ENCODE measurements around the gene AUTS2.
"Not testable (repeated sequence)": the region's sequence is repeated elsewhere in the genome, so short reads cannot be mapped to it uniquely, and the experiment has no call there.

The AUTS2 gene

GRCh38 chr7:70355198-70356020 lies 757.1 kb downstream of the AUTS2 start:
- no peaks in the 10 kb centered on the region for H3K9me3 ChIP-seq (ENCODE audit: control insufficient read depth, insufficient read depth, low read length)
- H3K4me3 ChIP-seq (ENCODE audit: low read length) = no peak overlapping the region
- no CpG with 5 or more reads among the region's 10 CpGs for WGBS (ENCODE audit: insufficient coverage, insufficient read length)
- no peak overlapping the region for H3K27ac ChIP-seq (ENCODE audit: low read length)
- DNase-seq (ENCODE audit: low read depth, low spot score) = no peak
- H3K4me1 ChIP-seq (ENCODE audit: control insufficient read depth, insufficient read depth, low read length) = no peaks in the 10 kb centered on the region; the same call in 1 of the 2 replicates
- H3K27me3 ChIP-seq (ENCODE audit: control insufficient read depth, insufficient read depth, low read length) = no peaks in the 10 kb centered on the region
- no peaks in the 10 kb centered on the region for H3K36me3 ChIP-seq (ENCODE audit: control insufficient read depth, insufficient read depth, low read length)

- Histone ChIP-seq H3K27ac (ENCODE audit: low read length) (no peak overlapping the region), H3K4me3 (ENCODE audit: low read length) (no peak overlapping the region), H3K4me1 (ENCODE audit: control insufficient read depth, insufficient read depth, low read length) (no peaks in the 10 kb centered on the region; the same call in 1 of the 2 replicates), H3K36me3 (ENCODE audit: control insufficient read depth, insufficient read depth, low read length) (no peaks in the 10 kb centered on the region), H3K27me3 (ENCODE audit: control insufficient read depth, insufficient read depth, low read length) (no peaks in the 10 kb centered on the region), H3K9me3 (ENCODE audit: control insufficient read depth, insufficient read depth, low read length) (no peaks in the 10 kb centered on the region)
- DNase-seq (ENCODE audit: low read depth, low spot score) = no peak
- WGBS (ENCODE audit: insufficient coverage, insufficient read length) = no CpG with 5 or more reads among the region's 1 CpG
Measured at GRCh38 chr7:70356085-70356786, 758.0 kb downstream of the AUTS2 start.

- Histone ChIP-seq H3K27me3 (ENCODE audit: control insufficient read depth, insufficient read depth, low read length) (no peaks in the 10 kb centered on the region), H3K4me1 (ENCODE audit: control insufficient read depth, insufficient read depth, low read length) (no peaks in the 10 kb centered on the region; the same call in 1 of the 2 replicates), H3K4me3 (ENCODE audit: low read length) (no peak overlapping the region), H3K27ac (ENCODE audit: low read length) (no peak overlapping the region), H3K9me3 (ENCODE audit: control insufficient read depth, insufficient read depth, low read length) (no peaks in the 10 kb centered on the region), H3K36me3 (ENCODE audit: control insufficient read depth, insufficient read depth, low read length) (no peaks in the 10 kb centered on the region)
- no peak for DNase-seq (ENCODE audit: low read depth, low spot score)
- no CpG with 5 or more reads among the region's 5 CpGs for WGBS (ENCODE audit: insufficient coverage, insufficient read length)
Measured at GRCh38 chr7:70356787-70357328, 758.6 kb downstream of the AUTS2 start.

DNA sequence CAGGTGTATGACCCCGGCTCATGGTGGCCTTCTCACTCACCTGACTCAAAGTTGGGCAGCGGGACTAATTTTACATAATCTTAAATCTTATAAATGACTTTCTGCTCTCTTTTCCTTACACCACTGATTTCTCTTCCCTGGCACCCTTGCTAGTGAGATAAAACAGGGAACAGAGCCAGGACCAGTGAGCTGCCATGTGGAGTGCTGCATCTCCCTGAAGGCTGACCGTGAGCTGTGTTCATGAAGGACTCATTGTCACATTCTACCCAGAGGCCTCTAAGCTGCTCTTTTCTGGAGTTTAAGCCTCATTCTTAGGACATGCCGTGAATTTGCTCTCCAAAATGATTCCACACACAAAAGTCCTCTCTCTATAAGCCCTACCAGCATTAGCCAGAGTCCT lies 762.3 kb downstream of the AUTS2 start:
- Histone ChIP-seq H3K36me3 (ENCODE audit: control insufficient read depth, insufficient read depth, low read length) (no peaks in the 10 kb centered on the region), H3K9me3 (ENCODE audit: control insufficient read depth, insufficient read depth, low read length) (no peaks in the 10 kb centered on the region), H3K4me1 (ENCODE audit: control insufficient read depth, insufficient read depth, low read length) (no peaks in the 10 kb centered on the region), H3K4me3 (ENCODE audit: low read length) (no peak overlapping the region), H3K27me3 (ENCODE audit: control insufficient read depth, insufficient read depth, low read length) (no peaks in the 10 kb centered on the region), H3K27ac (ENCODE audit: low read length) (no peak overlapping the region)
- no peak for DNase-seq (ENCODE audit: low read depth, low spot score)
- no CpG with 5 or more reads among the region's 4 CpGs for WGBS (ENCODE audit: insufficient coverage, insufficient read length)

DNA sequence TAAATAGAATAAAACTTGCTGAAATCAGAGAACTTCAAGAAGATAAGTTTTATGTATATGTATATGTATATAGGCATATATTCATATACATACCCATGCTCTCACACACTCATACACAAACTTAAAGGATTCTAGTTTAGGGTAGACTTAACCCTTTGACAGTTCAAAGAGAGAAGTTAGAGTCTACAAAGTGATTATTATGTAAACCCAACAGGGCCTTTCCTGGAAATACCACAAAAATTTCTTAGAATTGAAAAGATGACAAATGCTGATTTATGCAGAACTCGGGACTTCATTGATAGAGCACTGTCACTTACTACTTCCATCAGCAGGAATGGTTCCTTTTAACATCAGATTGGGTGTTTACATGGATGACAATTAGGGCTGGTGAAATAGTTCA lies 763.5 kb downstream of the AUTS2 start:
- no CpG with 5 or more reads among the region's 1 CpG for WGBS (ENCODE audit: insufficient coverage, insufficient read length)
- Histone ChIP-seq H3K27ac (ENCODE audit: low read length) (no peak overlapping the region), H3K36me3 (ENCODE audit: control insufficient read depth, insufficient read depth, low read length) (no peaks in the 10 kb centered on the region), H3K27me3 (ENCODE audit: control insufficient read depth, insufficient read depth, low read length) (no peaks in the 10 kb centered on the region), H3K4me3 (ENCODE audit: low read length) (no peak overlapping the region), H3K9me3 (ENCODE audit: control insufficient read depth, insufficient read depth, low read length) (no peaks in the 10 kb centered on the region), H3K4me1 (ENCODE audit: control insufficient read depth, insufficient read depth, low read length) (no peaks in the 10 kb centered on the region)
- no peak for DNase-seq (ENCODE audit: low read depth, low spot score)

DNA sequence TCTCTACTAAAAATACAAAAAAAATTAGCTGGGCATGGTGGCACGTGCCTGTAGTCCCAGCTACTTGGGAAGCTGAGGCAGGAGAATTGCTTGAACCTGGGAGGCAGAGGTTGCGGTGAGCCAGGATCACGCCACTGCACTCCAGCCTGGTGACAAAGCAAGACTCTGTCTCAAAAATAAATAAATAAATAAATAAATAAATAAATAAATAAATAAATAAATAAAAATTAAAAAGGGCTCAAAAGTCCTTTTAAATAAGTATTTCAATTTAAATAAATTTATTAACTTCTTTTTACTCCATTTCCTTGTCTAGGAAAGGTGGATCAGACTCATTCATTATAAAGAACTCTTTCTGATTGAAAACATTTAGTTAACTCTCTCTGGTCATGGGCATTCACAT lies 766.1 kb downstream of the AUTS2 start:
- not testable (repeated sequence) for H3K27ac ChIP-seq (ENCODE audit: low read length); DNase-seq (ENCODE audit: low read depth, low spot score); H3K36me3 ChIP-seq (ENCODE audit: control insufficient read depth, insufficient read depth, low read length); H3K27me3 ChIP-seq (ENCODE audit: control insufficient read depth, insufficient read depth, low read length); H3K4me1 ChIP-seq (ENCODE audit: control insufficient read depth, insufficient read depth, low read length); H3K9me3 ChIP-seq (ENCODE audit: control insufficient read depth, insufficient read depth, low read length); H3K4me3 ChIP-seq (ENCODE audit: low read length)
- WGBS (ENCODE audit: insufficient coverage, insufficient read length) = no CpG with 5 or more reads among the region's 3 CpGs

- H3K4me1 ChIP-seq (ENCODE audit: control insufficient read depth, insufficient read depth, low read length) = no peaks in the 10 kb centered on the region
- DNase-seq (ENCODE audit: low read depth, low spot score) = no peak
- no CpG with 5 or more reads among the region's 1 CpG for WGBS (ENCODE audit: insufficient coverage, insufficient read length)
- no peak overlapping the region for H3K4me3 ChIP-seq (ENCODE audit: low read length)
- H3K36me3 ChIP-seq (ENCODE audit: control insufficient read depth, insufficient read depth, low read length) = no peaks in the 10 kb centered on the region
- H3K9me3 ChIP-seq (ENCODE audit: control insufficient read depth, insufficient read depth, low read length) = no peaks in the 10 kb centered on the region
- H3K27ac ChIP-seq (ENCODE audit: low read length) = no peak overlapping the region
- no peaks in the 10 kb centered on the region for H3K27me3 ChIP-seq (ENCODE audit: control insufficient read depth, insufficient read depth, low read length)
Measured at GRCh38 chr7:70371652-70372051, 773.4 kb downstream of the AUTS2 start.

DNA sequence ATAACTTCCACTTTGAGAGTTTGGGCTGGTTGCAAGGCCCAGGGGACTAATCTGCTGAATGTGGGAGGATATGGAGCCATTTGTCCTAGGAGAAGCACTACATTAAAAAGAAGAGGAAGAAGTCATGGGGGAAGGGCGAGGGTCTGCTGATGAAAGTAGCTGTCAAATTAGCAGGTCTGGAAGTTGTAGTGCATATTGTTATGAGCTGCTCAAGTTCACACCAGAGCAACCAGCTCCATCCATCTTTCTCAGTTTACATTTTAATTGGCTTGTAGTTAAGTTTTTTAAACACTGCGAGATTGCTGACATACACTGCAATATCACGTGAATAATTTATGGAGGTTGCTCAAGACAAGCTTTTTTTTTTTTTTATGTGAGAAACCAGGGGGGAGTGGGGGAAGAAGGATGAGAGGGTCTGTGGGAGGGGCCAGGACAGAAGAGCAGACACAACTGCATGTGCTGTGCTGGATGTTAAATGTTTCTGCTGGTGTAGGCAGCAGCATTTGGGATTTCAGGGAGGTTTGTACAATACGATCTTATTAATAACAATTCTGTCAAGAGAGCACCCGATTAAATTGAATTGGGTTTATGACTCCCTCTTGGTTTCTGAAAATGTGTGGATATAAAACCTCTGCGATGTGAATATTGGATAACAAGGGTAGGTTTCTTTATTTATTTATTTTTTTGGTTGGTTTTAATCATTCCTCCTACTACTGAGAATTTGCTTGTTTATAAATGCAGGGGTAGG lies 774.7 kb downstream of the AUTS2 start:
- no peaks in the 10 kb centered on the region for H3K9me3 ChIP-seq (ENCODE audit: control insufficient read depth, insufficient read depth, low read length)
- H3K4me1 ChIP-seq (ENCODE audit: control insufficient read depth, insufficient read depth, low read length) = no peaks in the 10 kb centered on the region
- no peak overlapping the region for H3K27ac ChIP-seq (ENCODE audit: low read length)
- no peak overlapping the region for H3K4me3 ChIP-seq (ENCODE audit: low read length)
- no peak for DNase-seq (ENCODE audit: low read depth, low spot score)
- H3K36me3 ChIP-seq (ENCODE audit: control insufficient read depth, insufficient read depth, low read length) = no peaks in the 10 kb centered on the region
- WGBS (ENCODE audit: insufficient coverage, insufficient read length) = no CpG with 5 or more reads among the region's 6 CpGs
- H3K27me3 ChIP-seq (ENCODE audit: control insufficient read depth, insufficient read depth, low read length) = no peaks in the 10 kb centered on the region

- DNase-seq (ENCODE audit: low read depth, low spot score) = no peak
- Histone ChIP-seq H3K4me1 (ENCODE audit: control insufficient read depth, insufficient read depth, low read length) (no peaks in the 10 kb centered on the region), H3K27me3 (ENCODE audit: control insufficient read depth, insufficient read depth, low read length) (no peaks in the 10 kb centered on the region), H3K36me3 (ENCODE audit: control insufficient read depth, insufficient read depth, low read length) (no peaks in the 10 kb centered on the region), H3K9me3 (ENCODE audit: control insufficient read depth, insufficient read depth, low read length) (no peaks in the 10 kb centered on the region), H3K27ac (ENCODE audit: low read length) (no peak overlapping the region), H3K4me3 (ENCODE audit: low read length) (no peak overlapping the region)
- no CpG with 5 or more reads among the region's 6 CpGs for WGBS (ENCODE audit: insufficient coverage, insufficient read length)
Measured at GRCh38 chr7:70374772-70375533, 776.7 kb downstream of the AUTS2 start.
